Activated T-cell treated with anti-CD3 and anti-CD28 coated beads, Interleukin-2, amount 50 U/mL, for 4 hours (primary cell): Measurements from ENCODE around the gene HSD11B1L. TPM values are rescaled to one million over a fixed set of nuclear protein-coding genes. Genes with fewer than 3 reads are reported as not detected.
A peak's percentile ranks its signal among the peaks of the same experiment; 100 is the strongest.
"Not testable (repeated sequence)": the region's sequence is repeated elsewhere in the genome, so short reads cannot be mapped to it uniquely, and the experiment has no call there.

Experiments used
- ATAC-seq, 2 donors: fragments of 200-7000 bp; cut with Tn5 transposase; one replicate each; pipeline ENCODE4 v1.10.0; 2021
- DNase-seq: peaks from one replicate; pipeline ENCODE4 v3.0.0-alpha.2; 2020
- H3K27me3 Mint-ChIP-seq: one replicate; pipeline ENCODE4 v1.8.0; 2021; ENCODE audit warnings: low read depth, mixed read lengths
- H3K36me3 Mint-ChIP-seq: one replicate; pipeline ENCODE4 v1.8.0; 2022; ENCODE audit warnings: mixed read lengths; ENCODE audit not compliant: insufficient read depth
- H3K4me1 Mint-ChIP-seq: one replicate; pipeline ENCODE4 v1.8.0; 2021; ENCODE audit warnings: low read depth, mixed read lengths
- H3K4me3 Mint-ChIP-seq: one replicate; pipeline ENCODE4 v1.8.0; 2021; ENCODE audit warnings: mild to moderate bottlenecking, moderate library complexity, mixed read lengths
- H3K9me3 Mint-ChIP-seq: one replicate; pipeline ENCODE4 v1.8.0; 2021; ENCODE audit warnings: mixed read lengths
- total RNA-seq, 3 donors: library from RNA; stranded (reverse); gene quantifications; one replicate each; pipeline ENCODE4 v1.2.1, GENCODE V29; 2021

Gene HSD11B1L
- total RNA-seq, 3 donors from 2014 or later = 2.6 to 2.7 (median 2.7) TPM

GRCh38 chr19:5688262-5688881 lies 7.5 kb downstream of the HSD11B1L start:
- H3K27me3 Mint-ChIP-seq, ATAC-seq, H3K4me3 Mint-ChIP-seq, H3K9me3 Mint-ChIP-seq, DNase-seq: not testable (repeated sequence)
- H3K4me1 Mint-ChIP-seq = peaks cover 17% of the 10 kb centered on the region
- peaks cover 20% of the 10 kb centered on the region for H3K36me3 Mint-ChIP-seq

- H3K4me1 Mint-ChIP-seq = peaks cover 17% of the 10 kb centered on the region
- no peaks in the 10 kb centered on the region for H3K27me3 Mint-ChIP-seq
- DNase-seq (peak; percentile 99), ATAC-seq (peak; percentile 50 to 54)
- H3K4me3 Mint-ChIP-seq = peak within 1 kb of the TSS; percentile 99
- no peaks in the 10 kb centered on the region for H3K9me3 Mint-ChIP-seq
- H3K36me3 Mint-ChIP-seq = peaks cover 20% of the 10 kb centered on the region
Measured at GRCh38 chr19:5690125-5690954, 9.5 kb downstream of the HSD11B1L start, which contains the start of gene RPL36. RPL36 (plus strand) TSS chr19:5690295; CDS start chr19:5690508, 213 bp downstream.

- peak; percentile 54 for DNase-seq
- Mint-ChIP-seq H3K4me1 (peaks cover 17% of the 10 kb centered on the region), H3K27me3 (no peaks in the 10 kb centered on the region), H3K4me3 (peak overlapping the region; percentile 99), H3K36me3 (peaks cover 20% of the 10 kb centered on the region), H3K9me3 (no peaks in the 10 kb centered on the region)
- no peak for ATAC-seq
Measured at GRCh38 chr19:5690955-5691821, 10.4 kb downstream of the HSD11B1L start.

GRCh38 chr19:5691822-5692722 lies 11.2 kb downstream of the HSD11B1L start:
- DNase-seq (no peak), ATAC-seq (peak in 1 of 2 donors; percentile 1)
- no peaks in the 10 kb centered on the region for H3K9me3 Mint-ChIP-seq
- peaks cover 14% of the 10 kb centered on the region for H3K4me1 Mint-ChIP-seq
- H3K36me3 Mint-ChIP-seq = peaks cover 22% of the 10 kb centered on the region
- H3K4me3 Mint-ChIP-seq = peak overlapping the region; percentile 99
- H3K27me3 Mint-ChIP-seq = no peaks in the 10 kb centered on the region

- DNase-seq (no peak), ATAC-seq (no peak)
- H3K4me3 Mint-ChIP-seq = peak overlapping the region; percentile 99
- H3K27me3 Mint-ChIP-seq = no peaks in the 10 kb centered on the region
- H3K4me1 Mint-ChIP-seq = peaks cover 15% of the 10 kb centered on the region
- H3K9me3 Mint-ChIP-seq = no peaks in the 10 kb centered on the region
- peaks cover 24% of the 10 kb centered on the region for H3K36me3 Mint-ChIP-seq
Measured at GRCh38 chr19:5692723-5693194, 11.9 kb downstream of the HSD11B1L start.

- Mint-ChIP-seq H3K36me3 (peaks cover 24% of the 10 kb centered on the region), H3K9me3 (no peaks in the 10 kb centered on the region), H3K4me3 (peak overlapping the region; percentile 99), H3K27me3 (no peaks in the 10 kb centered on the region), H3K4me1 (peaks cover 11% of the 10 kb centered on the region)
- DNase-seq (no peak), ATAC-seq (peak; percentile 1)
Measured at GRCh38 chr19:5693195-5694166, 12.7 kb downstream of the HSD11B1L start.

- DNase-seq (no peak), ATAC-seq (no peak)
- H3K27me3 Mint-ChIP-seq = no peaks in the 10 kb centered on the region
- peaks cover 30% of the 10 kb centered on the region for H3K36me3 Mint-ChIP-seq
- H3K9me3 Mint-ChIP-seq = no peaks in the 10 kb centered on the region
- no peak overlapping the region for H3K4me3 Mint-ChIP-seq
- H3K4me1 Mint-ChIP-seq = peaks cover 11% of the 10 kb centered on the region
Measured at GRCh38 chr19:5694167-5694955, 13.5 kb downstream of the HSD11B1L start.

GRCh38 chr19:5694956-5695648 lies 14.3 kb downstream of the HSD11B1L start:
- no peak for DNase-seq
- Mint-ChIP-seq H3K4me1 (peaks cover 8% of the 10 kb centered on the region), H3K27me3 (no peaks in the 10 kb centered on the region), H3K9me3 (no peaks in the 10 kb centered on the region), H3K4me3 (no peak overlapping the region), H3K36me3 (peaks cover 30% of the 10 kb centered on the region)
- no peak for ATAC-seq

- Mint-ChIP-seq H3K36me3 (peaks cover 31% of the 10 kb centered on the region), H3K4me1 (peaks cover 8% of the 10 kb centered on the region), H3K4me3 (no peak overlapping the region), H3K27me3 (no peaks in the 10 kb centered on the region), H3K9me3 (no peaks in the 10 kb centered on the region)
- ATAC-seq (no peak), DNase-seq (no peak)
Measured at GRCh38 chr19:5695649-5696195, 14.9 kb downstream of the HSD11B1L start.

GRCh38 chr19:5696196-5697021 lies 15.6 kb downstream of the HSD11B1L start:
- ATAC-seq = no peak
- Mint-ChIP-seq H3K4me1 (peaks cover 8% of the 10 kb centered on the region), H3K27me3 (no peaks in the 10 kb centered on the region)

More at GRCh38 chr19:5696196-5697021, 15.6 kb downstream of the HSD11B1L start:
- H3K36me3 Mint-ChIP-seq = peaks cover 30% of the 10 kb centered on the region
- H3K9me3 Mint-ChIP-seq = no peaks in the 10 kb centered on the region
- no peak for DNase-seq
- H3K4me3 Mint-ChIP-seq = no peak overlapping the region
